ENCODE measurements around the gene C1orf159.

DNA sequence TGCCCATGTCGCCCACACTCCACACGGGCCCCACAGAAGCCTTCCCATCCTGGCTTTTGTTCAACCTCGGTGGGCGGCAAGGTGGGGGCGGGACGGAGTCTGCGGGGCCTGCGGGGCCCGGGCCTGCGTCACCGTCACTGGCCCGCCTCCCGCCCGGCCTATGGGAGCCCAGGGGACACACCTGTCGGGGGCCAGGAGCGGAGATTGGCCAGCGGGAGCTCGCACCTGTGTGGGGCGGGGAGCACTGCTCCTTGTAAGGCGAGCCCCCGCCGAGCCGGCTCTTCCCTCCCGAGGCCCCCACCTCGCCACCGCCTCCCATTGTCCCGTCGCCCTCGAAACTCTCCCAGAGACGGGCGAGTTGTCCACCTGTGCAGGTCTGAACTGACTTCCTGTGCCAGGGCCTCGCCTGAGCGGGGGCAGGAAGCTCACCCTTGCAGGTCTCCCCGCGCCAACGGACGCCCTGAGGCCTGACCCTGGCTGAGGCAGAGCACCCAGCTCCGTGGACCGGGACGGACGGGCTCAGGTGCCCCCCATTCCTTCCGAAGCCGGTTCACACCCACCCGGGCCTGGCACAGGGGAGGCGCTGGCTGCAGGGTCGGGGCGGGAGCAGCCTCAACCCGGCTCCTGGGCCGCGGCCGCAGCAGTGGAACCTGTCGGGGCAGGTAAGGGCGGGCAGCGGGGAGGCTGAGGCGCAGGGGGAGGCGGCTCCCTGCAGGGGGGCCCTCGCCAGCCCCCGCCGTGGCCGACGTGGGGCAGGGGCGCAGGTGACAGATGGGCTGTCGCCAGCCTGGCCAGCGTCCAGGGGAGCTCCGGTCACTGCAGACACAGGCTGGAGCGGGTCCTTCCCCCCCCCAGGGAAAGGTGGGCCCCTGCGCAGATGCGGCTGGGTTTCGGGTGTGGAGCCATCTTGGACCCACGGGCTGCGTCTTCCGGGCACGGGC is 47.0 kb upstream of the C1orf159 start:
- no peak for TF ChIP-seq POLR2AphosphoS5 (IDR thresholded peaks at IDR 0.05; ENCODE audit: borderline replicate concordance, low read depth, low read length)
- no peak for TF ChIP-seq EZH2 (IDR thresholded peaks at IDR 0.05)
- TF ChIP-seq FOXP2 (optimal IDR thresholded peaks at IDR 0.05; ENCODE audit: control extremely low read depth, extremely low read length, insufficient read depth): no peak
